NCI-H2227 (cell line): ENCODE results near the gene ACTN1.
"Not testable (repeated sequence)": the region's sequence is repeated elsewhere in the genome, so short reads cannot be mapped to it uniquely, and the experiment has no call there.

Source experiments
- DNase-seq: peaks from one replicate; lab custom pipeline; 2025; ENCODE audit not compliant: unreplicated experiment; lab: John Stamatoyannopoulos, UW

ACTN1 gene

GRCh38 chr14:68866991-68867533 is 112.0 kb downstream of the ACTN1 start:
- no peak for DNase-seq

GRCh38 chr14:68865542-68865941 is 113.6 kb downstream of the ACTN1 start:
- no peak for DNase-seq

GRCh38 chr14:68864361-68864750 is 114.7 kb downstream of the ACTN1 start:
- DNase-seq, result no peak

- DNase-seq, result no peak
These were observed 115.3 kb downstream of the ACTN1 start for GRCh38 chr14:68863610-68864360.

DNA sequence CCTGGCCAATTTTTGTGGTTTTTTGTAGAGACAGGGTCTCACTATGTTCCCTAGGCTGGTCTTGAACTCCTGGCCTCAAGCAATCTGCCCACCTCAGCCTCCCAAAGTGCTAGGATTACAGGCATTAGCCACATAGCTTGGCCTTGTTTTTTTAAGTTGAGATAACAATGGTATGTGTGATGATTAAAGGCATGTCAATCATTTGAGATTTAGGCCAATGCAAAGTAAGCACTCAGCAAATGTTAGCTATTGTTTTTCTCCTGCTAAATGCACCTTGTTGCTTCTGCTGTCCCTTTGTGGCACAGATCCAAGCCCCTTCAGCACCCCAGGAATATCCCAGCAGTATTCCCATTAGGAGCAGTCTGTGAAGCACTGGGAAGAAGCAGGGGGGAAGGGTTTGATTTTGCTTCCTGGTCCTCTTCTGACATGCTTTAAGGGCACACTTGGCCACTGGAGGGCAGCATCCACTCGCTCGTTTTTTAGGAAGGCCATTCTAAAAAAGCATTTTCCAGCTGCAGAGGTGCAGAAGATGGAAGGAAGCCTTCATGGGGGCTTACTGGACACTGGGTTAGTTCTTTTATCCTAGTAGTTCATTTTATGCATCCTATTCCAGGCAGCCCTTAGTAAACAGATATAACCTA is 116.0 kb downstream of the ACTN1 start:
- DNase-seq, result peak; percentile 78

DNA sequence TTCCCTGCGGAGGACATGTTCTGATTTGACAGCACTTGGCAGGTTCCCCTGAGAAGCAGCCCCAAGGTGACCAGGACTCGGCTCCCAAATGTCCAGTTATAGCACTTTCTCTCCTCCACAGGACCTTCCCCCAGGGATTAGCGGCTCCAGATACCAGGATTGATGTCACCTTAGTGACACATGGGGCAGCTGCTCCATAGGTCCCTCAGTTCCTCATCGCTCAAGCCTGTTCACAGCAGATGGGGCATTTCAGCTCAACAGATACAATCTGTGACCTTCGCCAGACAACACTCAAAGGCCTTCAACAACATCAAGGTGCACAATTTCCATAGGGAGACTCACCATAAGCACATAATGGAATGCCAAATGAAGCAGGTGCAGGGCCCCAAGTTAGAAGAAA is 118.3 kb downstream of the ACTN1 start:
- no peak for DNase-seq

GRCh38 chr14:68857516-68858070 is 121.5 kb downstream of the ACTN1 start:
- no peak for DNase-seq

DNA sequence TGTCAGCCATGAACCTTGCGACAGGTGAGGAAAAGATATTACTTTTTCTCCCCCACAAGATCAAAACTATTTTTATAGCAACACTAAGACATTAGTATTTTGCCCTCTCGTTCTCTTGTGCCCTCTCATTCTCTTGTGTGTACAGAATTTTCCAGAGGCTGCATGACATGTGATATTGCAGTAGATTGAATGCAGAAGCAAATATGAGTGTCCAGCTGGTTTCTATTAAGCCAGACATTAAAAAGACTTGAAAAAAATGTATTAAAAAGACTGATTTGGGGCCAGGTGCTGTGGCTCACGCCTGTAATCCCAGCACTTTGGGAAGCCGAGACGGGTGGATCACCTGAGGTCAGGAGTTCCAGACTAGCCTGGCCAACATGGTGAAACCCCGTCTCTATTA is 122.5 kb downstream of the ACTN1 start:
- no peak for DNase-seq

DNA sequence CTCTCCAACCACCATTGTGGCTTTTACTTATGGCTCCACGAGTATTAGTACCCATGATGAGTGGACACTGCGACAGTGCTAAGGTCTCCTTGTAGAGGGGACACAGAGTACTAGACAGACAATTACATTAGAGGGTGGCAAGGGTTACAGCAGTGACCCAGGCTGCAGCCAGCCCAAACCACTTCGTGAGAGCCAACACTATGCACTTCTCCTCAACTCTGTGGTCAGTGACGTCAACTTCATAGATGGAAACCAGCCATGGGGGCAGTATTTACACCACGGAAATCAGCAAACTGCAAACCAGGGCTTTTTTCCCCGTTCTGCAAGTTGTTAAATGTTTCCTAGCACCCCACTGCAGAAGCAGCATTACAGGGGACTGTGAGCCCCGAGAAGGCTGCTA is 124.7 kb downstream of the ACTN1 start:
- no peak for DNase-seq

GRCh38 chr14:68853749-68854148 is 125.4 kb downstream of the ACTN1 start:
- no peak for DNase-seq

- not testable (repeated sequence) for DNase-seq
These were observed 126.6 kb downstream of the ACTN1 start for GRCh38 chr14:68852493-68852892.

- no peak for DNase-seq
These were observed 128.0 kb downstream of the ACTN1 start for GRCh38 chr14:68851078-68851477.

- DNase-seq, result no peak
These were observed 129.7 kb downstream of the ACTN1 start for GRCh38 chr14:68849416-68849815.

DNA sequence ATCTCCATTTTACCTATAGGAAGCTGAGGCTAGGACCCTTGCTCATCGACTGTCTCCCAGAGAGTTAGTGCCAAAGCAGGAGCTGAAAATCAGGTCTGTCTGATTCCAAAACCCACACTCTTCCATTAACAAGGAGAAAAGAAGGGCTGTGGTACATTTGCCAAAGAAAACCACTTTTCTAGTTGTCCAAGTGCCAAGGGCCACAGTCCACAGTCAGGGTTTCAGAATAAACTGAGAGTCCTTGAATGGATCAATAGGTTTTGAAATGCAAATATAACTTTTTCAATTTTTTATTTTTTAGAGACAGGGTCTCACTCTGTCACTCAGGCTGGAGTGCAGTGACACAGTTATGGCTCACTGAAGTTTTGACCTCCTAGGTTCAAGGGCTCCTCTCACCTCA is 130.8 kb downstream of the ACTN1 start:
- no peak for DNase-seq

DNA sequence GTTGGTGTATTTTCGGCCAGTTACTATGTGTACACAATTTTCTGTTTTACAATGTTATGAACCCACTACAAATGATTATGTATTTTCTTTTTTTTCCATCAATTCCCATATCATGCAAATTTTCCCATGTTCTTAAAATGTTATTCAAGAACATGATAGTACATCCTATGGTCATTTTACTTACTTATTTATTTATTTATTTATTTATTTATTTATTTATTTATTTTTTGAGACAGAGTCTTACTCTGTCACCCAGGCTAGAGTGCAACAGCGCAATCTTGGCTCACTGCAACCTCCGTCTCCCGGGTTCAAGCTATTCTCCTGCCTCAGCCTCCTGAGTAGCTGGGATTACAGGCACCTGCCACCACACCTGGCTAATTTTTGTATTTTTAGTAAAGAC is 131.5 kb downstream of the ACTN1 start:
- DNase-seq, result not testable (repeated sequence)

DNA sequence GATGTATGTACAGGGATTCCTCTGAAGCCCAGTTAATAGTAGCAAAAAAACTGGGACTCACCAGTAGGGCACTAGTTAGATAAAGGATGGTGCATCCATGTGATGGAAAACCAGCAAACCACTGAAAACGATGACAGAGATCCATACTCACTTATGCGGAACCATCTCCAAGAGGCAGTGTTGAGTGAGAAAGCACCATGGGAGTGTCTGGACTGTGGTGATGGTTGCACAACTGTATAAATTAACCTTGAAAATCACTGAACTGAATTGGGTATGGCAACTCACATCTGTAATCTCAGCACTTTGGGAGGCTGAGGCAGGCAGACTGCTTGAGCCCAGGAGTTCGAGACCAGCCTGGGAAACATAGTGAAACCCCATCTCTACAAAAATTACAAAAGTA is 132.6 kb downstream of the ACTN1 start:
- DNase-seq, result no peak

GRCh38 chr14:68844210-68844545 is 134.9 kb downstream of the ACTN1 start:
- DNase-seq, result no peak

- peak; percentile 89 for DNase-seq
These were observed 135.5 kb downstream of the ACTN1 start for GRCh38 chr14:68843471-68844209.

DNA sequence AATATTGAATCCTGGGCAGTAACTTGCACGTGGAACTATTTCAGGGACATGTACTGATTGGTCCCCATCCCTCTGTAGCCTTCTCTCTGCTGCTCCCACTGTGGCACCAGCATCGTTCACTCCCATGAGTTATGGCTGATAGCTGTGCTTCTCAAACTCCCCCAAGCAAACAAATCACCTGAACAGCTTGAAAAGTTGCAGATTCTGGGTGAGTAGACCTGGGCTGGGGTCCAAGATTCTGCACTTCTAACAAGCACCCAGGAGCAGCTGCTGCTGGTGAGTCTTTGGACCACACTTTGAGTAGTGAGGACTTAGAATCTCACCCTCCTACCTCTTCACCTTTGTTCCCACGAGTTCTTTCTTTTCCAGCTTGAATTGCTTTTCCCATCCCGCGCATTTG is 136.8 kb downstream of the ACTN1 start:
- no peak for DNase-seq

GRCh38 chr14:68841016-68841809 is 137.9 kb downstream of the ACTN1 start:
- DNase-seq, result no peak

DNA sequence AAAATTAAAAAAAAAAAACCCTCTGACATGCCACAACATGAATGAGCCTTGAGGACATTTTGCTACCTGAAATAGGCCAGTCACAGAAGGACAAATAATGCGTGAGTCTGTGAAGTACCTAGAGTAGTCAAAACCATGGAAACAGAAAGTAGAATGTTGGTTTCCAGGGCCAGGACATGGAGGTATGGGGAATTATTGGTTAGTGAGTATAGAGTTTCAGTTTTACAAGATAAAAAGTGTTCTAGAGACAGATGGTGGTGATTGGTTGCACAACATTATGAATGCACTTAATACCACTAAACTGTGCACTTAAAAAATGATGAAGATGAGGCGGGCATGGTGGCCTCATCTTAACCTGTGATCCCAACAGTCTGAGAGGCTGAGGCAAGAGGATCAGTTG is 138.6 kb downstream of the ACTN1 start:
- no peak for DNase-seq
